RWPE1 (cell line): ENCODE measurements around the gene PIAS1.
"Not testable (repeated sequence)": the region's sequence is repeated elsewhere in the genome, so short reads cannot be mapped to it uniquely, and the experiment has no call there.

Experiments
- CTCF ChIA-PET: fragments of 350-600 bp; sonication (Branson Sonifier 250); formaldehyde crosslinking; extraction: SDS; loops from one replicate; lab custom pipeline; 2021; lab: Yijun Ruan, JAX
- POLR2A ChIA-PET: fragments of 400-600 bp; formaldehyde crosslinking; extraction: SDS; loops from one replicate; lab custom pipeline; 2020; ENCODE audit warnings: antibody characterized with exemption; ENCODE audit not compliant: low non-redundant PET; lab: Yijun Ruan, JAX
- DNase-seq: peaks from one replicate; pipeline ENCODE4 v3.0.0; 2012; ENCODE audit warnings: low spot score
- H3K27ac ChIP-seq: fragments of 450-650 bp; 2 replicates; pipeline ENCODE4 v1.5.1; 2017
- CTCF ChIP-seq: fragments of 450-650 bp; conservative IDR thresholded peaks from 2 replicates; pipeline ENCODE4 v1.5.1; 2017; ENCODE audit warnings: low read depth, mild to moderate bottlenecking

Gene PIAS1

GRCh38 chr15:68217341-68217740 lies 163.2 kb downstream of the PIAS1 start:
- POLR2A ChIA-PET: no interaction called here
- TF ChIP-seq CTCF: no peak
- H3K27ac ChIP-seq: no peak overlapping the region
- DNase-seq: no peak
- CTCF ChIA-PET: no interaction called here

GRCh38 chr15:68218331-68218730 lies 164.2 kb downstream of the PIAS1 start:
- POLR2A ChIA-PET: no interaction called here
- CTCF ChIA-PET: interaction anchor here (1.2 kb wide), 1 partner anchor 8 kb away, joined by 3 read pairs; no protein-coding TSS in a partner anchor
- no peak overlapping the region for H3K27ac ChIP-seq
- no peak for DNase-seq
- TF ChIP-seq CTCF: no peak

- 0 out of 2 replicates have a peak overlapping the region, but pooled peaks have one; percentile 0 for H3K27ac ChIP-seq
- TF ChIP-seq CTCF: no peak
- CTCF ChIA-PET: interaction anchor here (1.2 kb wide), 1 partner anchor 9 kb away, joined by 3 read pairs; no protein-coding TSS in a partner anchor
- no peak for DNase-seq
- POLR2A ChIA-PET: no interaction called here
Measured at GRCh38 chr15:68218847-68219798, 165.0 kb downstream of the PIAS1 start.

GRCh38 chr15:68220489-68220888 lies 166.4 kb downstream of the PIAS1 start:
- ChIA-PET POLR2A (no interaction called here), CTCF (interaction anchor here (1.2 kb wide), 1 partner anchor 33 kb away, joined by 4 read pairs; no protein-coding TSS in a partner anchor)
- no peak for TF ChIP-seq CTCF
- no peak for DNase-seq
- H3K27ac ChIP-seq: no peak overlapping the region

- no peak for DNase-seq
- ChIA-PET CTCF (interaction anchor here (1.2 kb wide), 1 partner anchor 32 kb away, joined by 4 read pairs; no protein-coding TSS in a partner anchor), POLR2A (no interaction called here)
- no peak for TF ChIP-seq CTCF
- H3K27ac ChIP-seq: no peak overlapping the region
Measured at GRCh38 chr15:68220967-68221366, 166.9 kb downstream of the PIAS1 start.

GRCh38 chr15:68221530-68222431 lies 167.7 kb downstream of the PIAS1 start:
- DNase-seq, POLR2A ChIA-PET, H3K27ac ChIP-seq, CTCF ChIA-PET: not testable (repeated sequence)

- CTCF ChIA-PET, DNase-seq, H3K27ac ChIP-seq, POLR2A ChIA-PET: not testable (repeated sequence)
Measured at GRCh38 chr15:68222432-68222743, 168.3 kb downstream of the PIAS1 start.
